ENCODE data around the gene RABEPK.
A peak's percentile ranks its signal among the peaks of the same experiment; 100 is the strongest.
"Not testable (repeated sequence)": the region's sequence is repeated elsewhere in the genome, so short reads cannot be mapped to it uniquely, and the experiment has no call there.

RABEPK gene

DNA sequence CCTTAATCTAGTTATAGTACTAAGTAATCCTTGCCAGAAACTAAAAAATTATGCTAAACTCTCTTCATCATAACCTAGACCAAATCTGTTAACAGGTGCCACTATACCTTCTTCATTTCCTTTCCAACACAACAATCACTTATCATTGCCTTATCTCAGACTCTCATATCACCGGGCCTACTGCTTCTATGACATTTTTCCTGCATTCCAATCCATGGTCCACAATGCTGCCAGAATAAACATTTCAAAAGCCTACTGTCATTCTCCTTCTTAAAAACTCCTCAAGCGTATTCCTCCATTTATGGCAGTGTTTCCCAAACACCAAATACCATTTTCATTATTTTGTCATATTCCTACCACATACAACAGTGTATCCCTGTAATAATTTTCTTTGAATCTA is 17.3 kb upstream of the RABEPK start:
- DNase-seq (ENCODE audit: extremely low read depth, low read depth) = no peak
- no peak overlapping the region for H3K4me3 ChIP-seq (replicated peaks; ENCODE audit: low read depth, low read length)
- TF ChIP-seq, protein P1, sequence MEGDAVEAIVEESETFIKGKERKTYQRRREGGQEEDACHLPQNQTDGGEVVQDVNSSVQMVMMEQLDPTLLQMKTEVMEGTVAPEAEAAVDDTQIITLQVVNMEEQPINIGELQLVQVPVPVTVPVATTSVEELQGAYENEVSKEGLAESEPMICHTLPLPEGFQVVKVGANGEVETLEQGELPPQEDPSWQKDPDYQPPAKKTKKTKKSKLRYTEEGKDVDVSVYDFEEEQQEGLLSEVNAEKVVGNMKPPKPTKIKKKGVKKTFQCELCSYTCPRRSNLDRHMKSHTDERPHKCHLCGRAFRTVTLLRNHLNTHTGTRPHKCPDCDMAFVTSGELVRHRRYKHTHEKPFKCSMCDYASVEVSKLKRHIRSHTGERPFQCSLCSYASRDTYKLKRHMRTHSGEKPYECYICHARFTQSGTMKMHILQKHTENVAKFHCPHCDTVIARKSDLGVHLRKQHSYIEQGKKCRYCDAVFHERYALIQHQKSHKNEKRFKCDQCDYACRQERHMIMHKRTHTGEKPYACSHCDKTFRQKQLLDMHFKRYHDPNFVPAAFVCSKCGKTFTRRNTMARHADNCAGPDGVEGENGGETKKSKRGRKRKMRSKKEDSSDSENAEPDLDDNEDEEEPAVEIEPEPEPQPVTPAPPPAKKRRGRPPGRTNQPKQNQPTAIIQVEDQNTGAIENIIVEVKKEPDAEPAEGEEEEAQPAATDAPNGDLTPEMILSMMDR (IDR thresholded peaks at IDR 0.05; ENCODE audit: low read depth, low read length, missing control alignments) = no peak

DNA sequence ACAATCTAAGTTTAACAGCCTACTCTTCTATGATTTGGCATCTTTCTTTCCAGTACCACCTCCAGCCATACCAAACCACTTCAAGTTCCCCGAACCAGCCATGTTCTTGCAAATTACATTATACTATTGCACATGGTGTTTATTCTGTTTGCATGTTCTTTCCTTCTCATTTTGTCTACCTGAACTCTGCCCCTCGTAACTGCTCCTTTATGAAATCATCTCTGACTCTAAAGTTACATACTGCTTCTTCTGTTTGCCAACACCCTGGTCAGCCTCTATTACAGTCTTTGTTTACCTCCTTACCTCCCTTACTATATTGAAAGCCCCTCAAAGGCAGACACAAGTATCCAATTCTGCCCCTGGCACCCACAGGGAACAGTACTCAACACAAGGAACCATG is 16.8 kb upstream of the RABEPK start:
- no peak for DNase-seq (ENCODE audit: extremely low read depth, low read depth)
- TF ChIP-seq, protein P1 (IDR thresholded peaks at IDR 0.05; ENCODE audit: low read depth, low read length, missing control alignments) = no peak
- no peak overlapping the region for H3K4me3 ChIP-seq (replicated peaks; ENCODE audit: low read depth, low read length)

DNA sequence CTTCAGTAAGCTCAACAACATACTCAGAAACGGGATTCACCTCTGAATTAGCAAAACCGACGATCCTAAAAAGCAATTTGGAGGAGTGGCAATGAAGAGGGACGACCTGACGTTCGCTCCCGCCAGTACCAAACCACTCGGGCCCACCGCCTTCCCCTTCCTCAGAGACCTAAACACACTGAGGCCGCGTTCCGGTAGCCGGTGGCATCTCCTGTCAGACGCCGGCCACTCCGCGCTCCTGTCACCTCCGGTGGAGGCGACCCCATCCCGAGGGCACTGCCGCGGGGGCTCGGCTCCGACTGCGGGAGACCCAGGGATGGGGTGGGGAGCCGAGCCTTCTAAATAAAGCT is 11.4 kb upstream of the RABEPK start:
- TF ChIP-seq, protein P1 (IDR thresholded peaks at IDR 0.05; ENCODE audit: low read depth, low read length, missing control alignments) = no peak
- peak overlapping the region; percentile 98 for H3K4me3 ChIP-seq (replicated peaks; ENCODE audit: low read depth, low read length)
- no peak for DNase-seq (ENCODE audit: extremely low read depth, low read depth)

DNA sequence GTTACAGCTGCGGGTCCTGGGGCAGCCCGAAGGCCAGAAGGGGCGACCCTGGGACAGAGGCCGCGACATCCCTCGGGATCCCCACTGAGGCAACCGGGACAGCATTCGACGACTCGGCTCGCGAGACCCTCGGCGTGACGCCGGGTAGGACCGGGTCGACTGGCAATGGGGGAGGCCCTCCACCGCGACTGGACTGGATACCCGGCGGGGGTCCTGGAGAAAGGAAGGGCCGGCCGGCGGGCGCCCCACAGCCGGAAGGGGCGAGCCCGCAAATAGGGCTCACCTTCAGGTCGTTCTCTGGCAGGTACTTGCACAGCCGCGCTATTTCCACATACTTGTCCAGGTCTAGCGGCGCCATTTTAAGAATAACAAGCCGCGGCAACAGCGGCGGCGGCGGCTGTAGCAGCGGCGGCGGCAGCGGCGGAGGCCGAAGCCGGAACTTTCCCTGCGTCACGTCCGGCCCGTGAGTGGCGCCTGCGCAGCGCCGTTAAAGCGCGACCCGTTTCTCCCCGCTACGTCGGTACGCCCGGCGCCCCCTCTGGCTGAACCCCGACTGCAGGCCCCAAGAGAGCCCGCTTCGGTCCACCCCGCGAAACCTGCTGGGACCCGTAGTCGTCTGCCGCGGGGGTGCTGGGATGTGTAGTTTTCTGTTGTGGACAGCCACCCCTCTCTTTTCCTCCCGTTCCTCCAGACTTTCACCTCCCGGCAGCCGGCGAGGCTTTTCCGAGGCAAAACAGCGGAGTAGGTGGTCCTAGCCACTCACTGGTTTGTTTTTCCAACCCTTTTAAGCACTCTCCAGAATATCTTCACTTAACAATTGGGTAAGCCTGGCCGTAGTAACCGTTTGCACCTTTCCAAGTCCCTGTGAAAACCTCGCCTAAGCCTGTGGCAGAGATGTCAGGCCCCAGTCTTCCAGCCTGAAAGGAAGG is 10.7 kb upstream of the RABEPK start, which contains the start of gene PPP6C:
Gene PPP6C, minus strand, starts transcription at position 443 of the 929 bp plus-strand sequence. Its CDS starts 85 bp downstream, at position 358.
- TF ChIP-seq, protein P1 (IDR thresholded peaks at IDR 0.05; ENCODE audit: low read depth, low read length, missing control alignments) = peak; percentile 63
- peak within 1 kb of the TSS; percentile 98 for H3K4me3 ChIP-seq (replicated peaks; ENCODE audit: low read depth, low read length)
- peak; percentile 86 for DNase-seq (ENCODE audit: extremely low read depth, low read depth)

DNA sequence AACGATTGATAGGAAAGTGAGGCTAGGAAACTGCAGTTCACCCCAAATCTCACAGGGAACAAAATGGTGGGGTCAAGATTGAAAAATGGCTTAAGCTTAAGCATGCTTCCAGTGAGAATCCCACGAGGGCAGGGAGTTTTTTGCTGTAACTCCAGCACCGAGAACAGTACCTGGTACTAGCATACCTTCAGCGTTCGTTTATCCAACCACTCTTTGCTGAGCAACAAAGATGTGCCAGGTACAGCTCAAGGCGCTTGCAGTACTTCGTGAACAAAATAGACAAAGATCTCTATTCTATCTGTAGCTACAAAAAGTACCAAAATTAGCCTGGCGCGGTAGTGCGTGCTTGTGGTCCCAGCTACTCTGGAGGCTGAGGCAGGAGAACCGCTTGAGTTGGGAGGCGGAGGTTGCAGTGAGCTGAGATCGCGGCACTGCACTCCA is 10.0 kb upstream of the RABEPK start:
- DNase-seq (ENCODE audit: extremely low read depth, low read depth) = no peak
- peak overlapping the region; percentile 98 for H3K4me3 ChIP-seq (replicated peaks; ENCODE audit: low read depth, low read length)
- TF ChIP-seq, protein P1 (IDR thresholded peaks at IDR 0.05; ENCODE audit: low read depth, low read length, missing control alignments) = no peak

DNA sequence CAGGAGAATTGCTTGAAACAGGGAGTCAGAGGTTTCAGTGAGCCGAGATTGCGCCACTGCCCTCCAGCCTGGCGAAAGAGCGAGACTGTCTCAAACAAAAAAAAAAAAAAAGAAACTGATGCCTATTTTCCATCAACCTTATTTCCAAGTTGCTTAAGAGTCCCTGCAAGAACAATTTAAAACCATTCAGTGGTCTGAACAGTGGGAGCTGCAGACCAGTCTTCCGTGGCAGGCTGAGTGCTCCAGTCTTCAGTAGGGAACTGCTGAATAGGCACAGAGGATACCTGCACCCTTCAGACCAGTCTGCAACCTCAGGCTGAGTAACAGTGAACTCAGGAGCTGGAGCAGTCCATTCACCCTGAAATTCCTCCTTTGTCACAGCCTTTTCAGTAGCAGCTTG is 5.9 kb upstream of the RABEPK start:
- H3K4me3 ChIP-seq (replicated peaks; ENCODE audit: low read depth, low read length); DNase-seq (ENCODE audit: extremely low read depth, low read depth): not testable (repeated sequence)

DNA sequence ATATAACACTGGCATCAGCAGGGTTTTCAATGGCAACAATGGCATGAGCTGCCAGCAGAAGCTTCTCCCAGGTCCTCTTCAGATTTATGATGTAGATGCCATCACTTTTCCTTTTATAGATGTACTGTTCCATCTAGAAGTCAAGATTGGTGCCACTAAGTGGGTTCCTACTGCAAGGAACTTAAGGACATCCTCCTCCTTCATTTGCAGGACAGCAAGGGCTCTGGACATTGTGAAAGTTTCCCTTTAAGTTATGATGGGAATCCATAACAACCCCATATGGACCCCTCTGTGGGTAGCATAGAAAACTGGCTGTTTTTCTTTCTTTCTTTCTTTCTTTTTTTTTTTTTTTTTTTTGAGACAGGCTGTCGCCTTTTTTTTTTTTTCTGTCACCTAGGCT is 4.8 kb upstream of the RABEPK start:
- H3K4me3 ChIP-seq (replicated peaks; ENCODE audit: low read depth, low read length); DNase-seq (ENCODE audit: extremely low read depth, low read depth): not testable (repeated sequence)

Measured in HFF-Myc (cell line).